CD4-positive, alpha-beta memory T cell (primary cell): ENCODE measurements around the gene SERPINA6. TPM values are rescaled to one million over a fixed set of nuclear protein-coding genes. Genes with fewer than 3 reads are reported as not detected.

Experiments
- CTCF ChIA-PET: fragments of 350-600 bp; sonication (Branson Sonifier 250); formaldehyde crosslinking; loops from one replicate; lab custom pipeline; 2021; ENCODE audit warnings: inconsistent platforms; ENCODE audit not compliant: partially characterized antibody; lab: Charles Lee
- POLR2A ChIA-PET: fragments of 350-600 bp; sonication (Branson Sonifier 250); formaldehyde crosslinking; loops from one replicate; lab custom pipeline; 2021; ENCODE audit not compliant: partially characterized antibody; lab: Charles Lee
- DNase-seq, 5 donors: peaks; one replicate each; pipeline versions ENCODE4 v3.0.0 to v3.0.0-alpha.2; 2020 to 2022; ENCODE audit warnings: mixed read lengths in 1 of 5
- H3K27ac ChIP-seq: one replicate; pipeline ENCODE4 v1.7.0; 2013; ENCODE audit warnings: low read depth, low read length
- H3K27me3 ChIP-seq: 2 replicates; pipeline ENCODE4 v1.7.0; 2013; ENCODE audit warnings: mild to moderate bottlenecking, low read length, moderate library complexity; ENCODE audit not compliant: insufficient read depth
- H3K36me3 ChIP-seq: 2 replicates; pipeline ENCODE4 v1.7.0; 2013; ENCODE audit warnings: mild to moderate bottlenecking, low read length, moderate library complexity; ENCODE audit not compliant: insufficient read depth
- H3K4me1 ChIP-seq: 2 replicates; pipeline ENCODE4 v1.7.0; 2013; ENCODE audit warnings: mild to moderate bottlenecking, low read length, moderate library complexity; ENCODE audit not compliant: insufficient read depth
- H3K4me3 ChIP-seq, 2 donors: one replicate each; pipeline ENCODE4 v1.7.0; 2013; ENCODE audit warnings: low read length in 2 of 2, mild to moderate bottlenecking in 1 of 2
- H3K9me3 ChIP-seq, 2 donors: one replicate each; pipeline ENCODE4 v1.7.0; 2013; ENCODE audit warnings: low read length in 2 of 2, control low read depth in 1 of 2; ENCODE audit not compliant: control insufficient read depth in 1 of 2
- H3K27ac Mint-ChIP-seq, 7 donors: one replicate each; pipeline ENCODE4 v1.8.0; 2020 to 2021; ENCODE audit warnings: mixed read lengths in 7 of 7, mild to moderate bottlenecking in 6 of 7, inconsistent platforms in 3 of 7, moderate library complexity in 3 of 7
- H3K27me3 Mint-ChIP-seq, 2 donors: one replicate each; pipeline ENCODE4 v1.8.0; 2020 to 2021; ENCODE audit warnings: mixed read lengths in 2 of 2
- H3K36me3 Mint-ChIP-seq, 2 donors: one replicate each; pipeline ENCODE4 v1.8.0; 2020 to 2021; ENCODE audit warnings: mixed read lengths in 2 of 2, inconsistent platforms in 1 of 2, mild to moderate bottlenecking in 1 of 2
- H3K4me1 Mint-ChIP-seq, 4 donors: one replicate each; pipeline ENCODE4 v1.8.0; 2020 to 2021; ENCODE audit warnings: mixed read lengths in 4 of 4, mild to moderate bottlenecking in 1 of 4
- H3K4me3 Mint-ChIP-seq, 8 donors: one replicate each; pipeline ENCODE4 v1.8.0; 2020 to 2021; ENCODE audit warnings: mixed read lengths in 8 of 8, mild to moderate bottlenecking in 7 of 8, moderate library complexity in 6 of 8, inconsistent platforms in 3 of 8
- H3K9me3 Mint-ChIP-seq, 8 donors: one replicate each; pipeline ENCODE4 v1.8.0; 2020 to 2021; ENCODE audit warnings: mixed read lengths in 8 of 8, mild to moderate bottlenecking in 5 of 8, inconsistent platforms in 3 of 8, moderate library complexity in 1 of 8
- intact Hi-C: fragments of 100-400 bp; cut with micrococcal nuclease; formaldehyde crosslinking; loops from one replicate; pipeline ENCODE4 v1.15.1; 2023
- polyA plus RNA-seq, 2 donors: library from polyadenylated mRNA; unstranded; fragments of 300-500 nt; fragmentation: Illumina TruSeq; gene quantifications; one replicate each; pipeline ENCODE4 v1.2.3, GENCODE V29; 2021
- total RNA-seq, 2 experiments: library from RNA; stranded (reverse); gene quantifications; one replicate each; pipeline ENCODE4 v1.2.3, GENCODE V29; 2021

The SERPINA6 gene
- total and polyA plus RNA-seq, 4 experiments from 2014 or later, result not detected

- Mint-ChIP-seq H3K27me3 (peaks cover 2 to 10% of the 10 kb centered on the region in 2 donors), H3K27ac (no peak overlapping the region), H3K4me3 (no peak overlapping the region), H3K4me1 (no peaks in the 10 kb centered on the region), H3K36me3 (no peaks in the 10 kb centered on the region), H3K9me3 (no peaks in the 10 kb centered on the region)
- intact Hi-C loops, result no loop called here
- Histone ChIP-seq H3K9me3 (no peaks in the 10 kb centered on the region), H3K4me1 (no peaks in the 10 kb centered on the region), H3K27ac (no peak overlapping the region), H3K27me3 (no peaks in the 10 kb centered on the region), H3K4me3 (no peak overlapping the region), H3K36me3 (no peaks in the 10 kb centered on the region)
- CTCF ChIA-PET, result no interaction called here
- POLR2A ChIA-PET, result no interaction called here
- DNase-seq, result no peak
Observed at GRCh38 chr14:94332587-94332986, 9.5 kb upstream of the SERPINA6 start.

GRCh38 chr14:94332063-94332583, 9.0 kb upstream of the SERPINA6 start:
- Histone ChIP-seq H3K36me3 (no peaks in the 10 kb centered on the region), H3K27me3 (no peaks in the 10 kb centered on the region), H3K4me3 (no peak overlapping the region), H3K9me3 (no peaks in the 10 kb centered on the region), H3K27ac (no peak overlapping the region), H3K4me1 (no peaks in the 10 kb centered on the region)
- peaks cover 3 to 12% of the 10 kb centered on the region in 2 donors for H3K27me3 Mint-ChIP-seq
- intact Hi-C loops, result no loop called here
- POLR2A ChIA-PET, result no interaction called here
- H3K27ac Mint-ChIP-seq, result no peak overlapping the region
- no peaks in the 10 kb centered on the region for H3K4me1 Mint-ChIP-seq
- DNase-seq, result no peak
- H3K4me3 Mint-ChIP-seq, result no peak overlapping the region
- CTCF ChIA-PET, result no interaction called here
- H3K36me3 Mint-ChIP-seq, result no peaks in the 10 kb centered on the region
- H3K9me3 Mint-ChIP-seq, result peaks cover 0 to 2% (median 0%) of the 10 kb centered on the region in 8 donors

- Mint-ChIP-seq H3K27me3 (peaks cover 3 to 14% of the 10 kb centered on the region in 2 donors), H3K9me3 (peaks cover 0 to 2% (median 0%) of the 10 kb centered on the region in 8 donors), H3K4me1 (no peaks in the 10 kb centered on the region), H3K27ac (peak overlapping the region in 1 of 7 donors; percentile 43), H3K36me3 (no peaks in the 10 kb centered on the region), H3K4me3 (no peak overlapping the region)
- ChIA-PET CTCF (no interaction called here), POLR2A (no interaction called here)
- H3K4me3 ChIP-seq, result no peak overlapping the region
- DNase-seq, result no peak
- intact Hi-C loops, result no loop called here
- H3K27ac ChIP-seq, result no peak overlapping the region
- no peaks in the 10 kb centered on the region for H3K9me3 ChIP-seq
- no peaks in the 10 kb centered on the region for H3K27me3 ChIP-seq
- H3K4me1 ChIP-seq, result no peaks in the 10 kb centered on the region
- H3K36me3 ChIP-seq, result no peaks in the 10 kb centered on the region
Observed at GRCh38 chr14:94331462-94331861, 8.3 kb upstream of the SERPINA6 start.

- no peak overlapping the region for H3K4me3 Mint-ChIP-seq
- H3K4me1 Mint-ChIP-seq, result no peaks in the 10 kb centered on the region
- no peak overlapping the region for H3K27ac ChIP-seq
- no peak for DNase-seq
- no peaks in the 10 kb centered on the region for H3K4me1 ChIP-seq
- H3K27me3 Mint-ChIP-seq, result peaks cover 3 to 13% of the 10 kb centered on the region in 2 donors
- H3K27ac Mint-ChIP-seq, result no peak overlapping the region
- POLR2A ChIA-PET, result no interaction called here
- no peaks in the 10 kb centered on the region for H3K36me3 ChIP-seq
- no peaks in the 10 kb centered on the region for H3K9me3 ChIP-seq
- no peaks in the 10 kb centered on the region for H3K27me3 ChIP-seq
- H3K36me3 Mint-ChIP-seq, result no peaks in the 10 kb centered on the region
- intact Hi-C loops, result no loop called here
- no peak overlapping the region for H3K4me3 ChIP-seq
- CTCF ChIA-PET, result no interaction called here
- peaks cover 0 to 2% (median 0%) of the 10 kb centered on the region in 8 donors for H3K9me3 Mint-ChIP-seq
Observed at GRCh38 chr14:94330857-94331256, 7.7 kb upstream of the SERPINA6 start.

GRCh38 chr14:94330432-94330831, 7.3 kb upstream of the SERPINA6 start:
- POLR2A ChIA-PET, result no interaction called here
- Mint-ChIP-seq H3K27me3 (peaks cover 3 to 11% of the 10 kb centered on the region in 2 donors), H3K36me3 (no peaks in the 10 kb centered on the region), H3K27ac (no peak overlapping the region), H3K4me3 (no peak overlapping the region), H3K9me3 (peaks cover 0 to 2% (median 0%) of the 10 kb centered on the region in 8 donors), H3K4me1 (no peaks in the 10 kb centered on the region)
- Histone ChIP-seq H3K27ac (no peak overlapping the region), H3K36me3 (no peaks in the 10 kb centered on the region), H3K27me3 (no peaks in the 10 kb centered on the region), H3K4me3 (no peak overlapping the region), H3K4me1 (no peaks in the 10 kb centered on the region), H3K9me3 (no peaks in the 10 kb centered on the region)
- DNase-seq, result no peak
- intact Hi-C loops, result no loop called here
- CTCF ChIA-PET, result no interaction called here

- H3K4me1 Mint-ChIP-seq, result no peaks in the 10 kb centered on the region
Observed at GRCh38 chr14:94329857-94330256, 6.7 kb upstream of the SERPINA6 start.

GRCh38 chr14:94328196-94328595, 5.1 kb upstream of the SERPINA6 start:
- ChIA-PET CTCF (no interaction called here), POLR2A (no interaction called here)
- Mint-ChIP-seq H3K27ac (no peak overlapping the region), H3K4me1 (no peaks in the 10 kb centered on the region), H3K27me3 (peaks cover 3 to 7% of the 10 kb centered on the region in 2 donors), H3K4me3 (no peak overlapping the region), H3K9me3 (peaks cover 0 to 2% (median 0%) of the 10 kb centered on the region in 8 donors), H3K36me3 (no peaks in the 10 kb centered on the region)
- H3K4me3 ChIP-seq, result no peak overlapping the region
- no peaks in the 10 kb centered on the region for H3K4me1 ChIP-seq
- no peaks in the 10 kb centered on the region for H3K36me3 ChIP-seq
- no peaks in the 10 kb centered on the region for H3K9me3 ChIP-seq
- H3K27ac ChIP-seq, result no peak overlapping the region
- DNase-seq, result no peak
- H3K27me3 ChIP-seq, result no peaks in the 10 kb centered on the region
- intact Hi-C loops, result no loop called here

More at GRCh38 chr14:94329857-94330256, 6.7 kb upstream of the SERPINA6 start:
- Histone ChIP-seq H3K4me1 (no peaks in the 10 kb centered on the region), H3K27ac (no peak overlapping the region), H3K4me3 (no peak overlapping the region), H3K9me3 (no peaks in the 10 kb centered on the region), H3K27me3 (no peaks in the 10 kb centered on the region), H3K36me3 (no peaks in the 10 kb centered on the region)
- DNase-seq, result no peak
- CTCF ChIA-PET, result no interaction called here
- no peak overlapping the region for H3K27ac Mint-ChIP-seq
- H3K9me3 Mint-ChIP-seq, result peaks cover 0 to 2% (median 0%) of the 10 kb centered on the region in 8 donors
- no peak overlapping the region for H3K4me3 Mint-ChIP-seq
- peaks cover 3 to 9% of the 10 kb centered on the region in 2 donors for H3K27me3 Mint-ChIP-seq
- H3K36me3 Mint-ChIP-seq, result no peaks in the 10 kb centered on the region
- POLR2A ChIA-PET, result no interaction called here
- intact Hi-C loops, result no loop called here
